Measurements from ENCODE around the gene OGDHL. TPM values are rescaled to one million over a fixed set of nuclear protein-coding genes. Genes with fewer than 3 reads are reported as not detected.
A peak's percentile ranks its signal among the peaks of the same experiment; 100 is the strongest.

Gene OGDHL
- total and polyA plus RNA-seq, 3 experiments from 2014 or later, result 0.55 to 0.70 TPM; not detected in 1

- peaks cover 8 to 10% of the 10 kb centered on the region in 2 donors for H3K27me3 Mint-ChIP-seq
- H3K9me3 Mint-ChIP-seq, result no peaks in the 10 kb centered on the region
- no peaks in the 10 kb centered on the region for H3K9me3 ChIP-seq (ENCODE audit: low read length)
Measured at GRCh38 chr10:49747303-49747646, 14.8 kb downstream of the OGDHL start.

GRCh38 chr10:49746626-49747302 lies 15.4 kb downstream of the OGDHL start:
- POLR2A ChIA-PET, result no interaction called here
- no peaks in the 10 kb centered on the region for H3K27me3 ChIP-seq (ENCODE audit: insufficient read depth, low read length, poor library complexity, severe bottlenecking)
- Mint-ChIP-seq H3K27ac (no peak overlapping the region), H3K9me3 (no peaks in the 10 kb centered on the region), H3K27me3 (peaks cover 8 to 10% of the 10 kb centered on the region in 2 donors), H3K36me3 (no peaks in the 10 kb centered on the region), H3K4me1 (no peaks in the 10 kb centered on the region), H3K4me3 (no peak overlapping the region)
- no peak overlapping the region for H3K4me3 ChIP-seq (ENCODE audit: low read length)
- no peak for DNase-seq
- no peaks in the 10 kb centered on the region for H3K4me1 ChIP-seq (ENCODE audit: insufficient read depth, low read length)
- no peak overlapping the region for H3K27ac ChIP-seq (ENCODE audit: low read depth, low read length)
- H3K36me3 ChIP-seq (ENCODE audit: insufficient read depth, low read length), result no peaks in the 10 kb centered on the region
- CTCF ChIA-PET, result no interaction called here
- H3K9me3 ChIP-seq (ENCODE audit: low read length), result no peaks in the 10 kb centered on the region

More at GRCh38 chr10:49747303-49747646, 14.8 kb downstream of the OGDHL start:
- H3K27ac Mint-ChIP-seq, result no peak overlapping the region
- Histone ChIP-seq H3K27ac (ENCODE audit: low read depth, low read length) (no peak overlapping the region), H3K27me3 (ENCODE audit: insufficient read depth, low read length, poor library complexity, severe bottlenecking) (no peaks in the 10 kb centered on the region), H3K4me1 (ENCODE audit: insufficient read depth, low read length) (no peaks in the 10 kb centered on the region), H3K4me3 (ENCODE audit: low read length) (no peak overlapping the region), H3K36me3 (ENCODE audit: insufficient read depth, low read length) (no peaks in the 10 kb centered on the region)
- ChIA-PET POLR2A (no interaction called here), CTCF (no interaction called here)
- DNase-seq, result no peak
- no peaks in the 10 kb centered on the region for H3K36me3 Mint-ChIP-seq
- H3K4me1 Mint-ChIP-seq, result no peaks in the 10 kb centered on the region
- no peak overlapping the region for H3K4me3 Mint-ChIP-seq

DNA sequence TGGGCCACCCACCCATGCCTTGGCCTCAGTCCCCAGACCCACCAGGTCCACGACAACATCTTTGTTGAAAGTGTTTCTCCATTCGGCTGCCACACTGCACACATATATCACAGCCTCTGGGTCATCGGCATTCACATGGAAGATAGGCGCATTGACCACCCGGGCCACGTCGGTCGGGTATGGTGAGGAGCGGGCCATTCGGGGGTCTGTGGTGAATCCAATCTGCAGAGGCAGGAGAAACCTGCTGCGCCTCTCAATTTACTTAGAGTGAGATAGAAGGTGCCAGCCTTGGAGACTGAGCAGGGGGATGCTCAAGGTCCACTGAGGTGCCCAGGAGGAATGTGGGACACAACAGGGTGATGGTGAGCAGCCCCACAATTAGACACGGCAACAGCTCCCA lies 16.4 kb downstream of the OGDHL start:
- Histone ChIP-seq H3K36me3 (ENCODE audit: insufficient read depth, low read length) (no peaks in the 10 kb centered on the region), H3K4me3 (ENCODE audit: low read length) (no peak overlapping the region), H3K27ac (ENCODE audit: low read depth, low read length) (no peak overlapping the region), H3K9me3 (ENCODE audit: low read length) (no peaks in the 10 kb centered on the region), H3K4me1 (ENCODE audit: insufficient read depth, low read length) (no peaks in the 10 kb centered on the region), H3K27me3 (ENCODE audit: insufficient read depth, low read length, poor library complexity, severe bottlenecking) (no peaks in the 10 kb centered on the region)
- Mint-ChIP-seq H3K27ac (no peak overlapping the region), H3K36me3 (no peaks in the 10 kb centered on the region), H3K9me3 (no peaks in the 10 kb centered on the region), H3K27me3 (peaks cover 4 to 6% of the 10 kb centered on the region in 2 donors), H3K4me1 (no peaks in the 10 kb centered on the region), H3K4me3 (no peak overlapping the region)
- ChIA-PET CTCF (no interaction called here), POLR2A (no interaction called here)
- no peak for DNase-seq

DNA sequence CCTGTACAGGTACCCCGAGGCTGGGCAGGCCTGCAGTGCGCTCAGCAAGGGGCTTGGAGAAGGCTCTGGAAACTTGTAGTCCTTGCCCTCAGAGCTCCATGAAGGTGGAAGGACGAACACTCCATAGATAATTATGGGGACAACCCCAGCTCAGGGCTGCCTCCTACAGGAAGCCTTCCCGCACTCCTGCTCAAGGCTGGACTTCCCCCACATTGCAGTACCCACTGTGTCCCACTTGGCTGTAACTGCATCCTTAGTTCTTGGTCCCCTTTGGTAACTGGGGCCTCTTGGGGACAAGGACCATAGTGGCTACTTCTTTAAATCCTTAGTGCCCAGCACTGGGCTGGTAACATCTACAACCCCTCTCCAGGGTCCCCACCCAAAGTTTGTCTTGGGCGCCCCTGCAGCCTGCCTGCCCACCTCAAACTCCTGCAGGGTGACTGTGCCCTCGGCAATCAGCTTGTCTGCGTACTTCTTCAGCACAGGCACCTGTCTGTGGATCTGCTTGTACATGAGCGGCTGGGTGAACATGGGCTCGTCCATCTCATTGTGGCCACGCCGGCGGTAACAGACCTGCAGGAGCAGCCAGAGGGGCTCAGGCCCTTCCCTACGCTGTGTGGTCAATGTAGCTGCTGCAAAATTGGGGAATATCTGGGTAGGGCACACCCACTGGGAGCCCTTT lies 17.1 kb downstream of the OGDHL start:
- peaks cover 3 to 4% of the 10 kb centered on the region in 2 donors for H3K27me3 Mint-ChIP-seq
- H3K36me3 ChIP-seq (ENCODE audit: insufficient read depth, low read length), result no peaks in the 10 kb centered on the region
- no peaks in the 10 kb centered on the region for H3K4me1 ChIP-seq (ENCODE audit: insufficient read depth, low read length)
- no peaks in the 10 kb centered on the region for H3K9me3 Mint-ChIP-seq
- H3K9me3 ChIP-seq (ENCODE audit: low read length), result no peaks in the 10 kb centered on the region
- DNase-seq, result no peak
- H3K36me3 Mint-ChIP-seq, result no peaks in the 10 kb centered on the region
- CTCF ChIA-PET, result no interaction called here
- no peaks in the 10 kb centered on the region for H3K27me3 ChIP-seq (ENCODE audit: insufficient read depth, low read length, poor library complexity, severe bottlenecking)
- H3K4me3 ChIP-seq (ENCODE audit: low read length), result no peak overlapping the region
- POLR2A ChIA-PET, result no interaction called here
- no peak overlapping the region for H3K27ac ChIP-seq (ENCODE audit: low read depth, low read length)
- no peaks in the 10 kb centered on the region for H3K4me1 Mint-ChIP-seq
- H3K4me3 Mint-ChIP-seq, result no peak overlapping the region
- no peak overlapping the region for H3K27ac Mint-ChIP-seq

- Histone ChIP-seq H3K4me3 (ENCODE audit: low read length) (no peak overlapping the region), H3K4me1 (ENCODE audit: insufficient read depth, low read length) (no peaks in the 10 kb centered on the region), H3K27ac (ENCODE audit: low read depth, low read length) (no peak overlapping the region), H3K27me3 (ENCODE audit: insufficient read depth, low read length, poor library complexity, severe bottlenecking) (no peaks in the 10 kb centered on the region), H3K36me3 (ENCODE audit: insufficient read depth, low read length) (no peaks in the 10 kb centered on the region), H3K9me3 (ENCODE audit: low read length) (no peaks in the 10 kb centered on the region)
- CTCF ChIA-PET, result interaction anchor here (1.2 kb wide), 1 partner anchor 9 kb away, joined by 3 read pairs; no protein-coding TSS in a partner anchor
- POLR2A ChIA-PET, result no interaction called here
- Mint-ChIP-seq H3K27ac (no peak overlapping the region), H3K27me3 (peaks cover 3 to 4% of the 10 kb centered on the region in 2 donors), H3K4me1 (no peaks in the 10 kb centered on the region), H3K36me3 (no peaks in the 10 kb centered on the region), H3K4me3 (no peak overlapping the region), H3K9me3 (no peaks in the 10 kb centered on the region)
- DNase-seq, result no peak
Measured at GRCh38 chr10:49744091-49744685, 17.9 kb downstream of the OGDHL start.

DNA sequence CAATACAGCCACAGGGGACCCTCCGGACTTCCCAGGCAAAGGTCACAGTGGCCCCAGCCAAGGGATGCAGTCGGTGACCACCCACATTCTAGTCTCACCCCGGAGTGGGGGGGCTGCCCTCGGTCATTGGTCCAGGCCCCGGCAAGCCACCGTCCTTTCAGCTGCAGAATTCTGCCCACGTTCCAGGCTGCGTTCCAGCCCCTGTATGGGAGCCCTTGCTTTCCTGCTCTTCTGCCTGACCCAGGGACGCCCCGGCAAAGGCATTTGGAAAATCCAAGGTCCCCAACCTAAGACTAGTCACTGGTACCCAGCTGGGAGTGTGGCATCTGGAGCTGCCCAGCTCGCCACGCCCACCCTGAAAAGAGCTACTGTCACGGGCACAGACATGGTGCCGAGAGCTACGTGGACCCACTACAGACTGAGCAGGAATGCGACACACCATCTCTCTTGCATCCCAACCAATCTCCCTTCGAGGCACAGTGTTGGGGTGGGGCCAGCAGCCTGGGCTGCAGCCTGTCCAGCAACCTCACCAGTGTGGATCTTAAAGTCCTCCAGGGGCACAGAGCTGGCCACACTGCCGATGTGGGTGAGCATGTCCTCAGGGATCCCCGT lies 18.6 kb downstream of the OGDHL start:
- Mint-ChIP-seq H3K4me1 (no peaks in the 10 kb centered on the region), H3K27me3 (peaks cover 3% of the 10 kb centered on the region in 2 donors), H3K27ac (no peak overlapping the region), H3K9me3 (no peaks in the 10 kb centered on the region), H3K36me3 (no peaks in the 10 kb centered on the region), H3K4me3 (no peak overlapping the region)
- Histone ChIP-seq H3K4me1 (ENCODE audit: insufficient read depth, low read length) (no peaks in the 10 kb centered on the region), H3K27me3 (ENCODE audit: insufficient read depth, low read length, poor library complexity, severe bottlenecking) (no peaks in the 10 kb centered on the region), H3K27ac (ENCODE audit: low read depth, low read length) (no peak overlapping the region), H3K9me3 (ENCODE audit: low read length) (no peaks in the 10 kb centered on the region), H3K36me3 (ENCODE audit: insufficient read depth, low read length) (no peaks in the 10 kb centered on the region), H3K4me3 (ENCODE audit: low read length) (no peak overlapping the region)
- ChIA-PET CTCF (interaction anchor here (1.2 kb wide), 1 partner anchor 10 kb away, joined by 3 read pairs; no protein-coding TSS in a partner anchor), POLR2A (no interaction called here)
- DNase-seq, result no peak

DNA sequence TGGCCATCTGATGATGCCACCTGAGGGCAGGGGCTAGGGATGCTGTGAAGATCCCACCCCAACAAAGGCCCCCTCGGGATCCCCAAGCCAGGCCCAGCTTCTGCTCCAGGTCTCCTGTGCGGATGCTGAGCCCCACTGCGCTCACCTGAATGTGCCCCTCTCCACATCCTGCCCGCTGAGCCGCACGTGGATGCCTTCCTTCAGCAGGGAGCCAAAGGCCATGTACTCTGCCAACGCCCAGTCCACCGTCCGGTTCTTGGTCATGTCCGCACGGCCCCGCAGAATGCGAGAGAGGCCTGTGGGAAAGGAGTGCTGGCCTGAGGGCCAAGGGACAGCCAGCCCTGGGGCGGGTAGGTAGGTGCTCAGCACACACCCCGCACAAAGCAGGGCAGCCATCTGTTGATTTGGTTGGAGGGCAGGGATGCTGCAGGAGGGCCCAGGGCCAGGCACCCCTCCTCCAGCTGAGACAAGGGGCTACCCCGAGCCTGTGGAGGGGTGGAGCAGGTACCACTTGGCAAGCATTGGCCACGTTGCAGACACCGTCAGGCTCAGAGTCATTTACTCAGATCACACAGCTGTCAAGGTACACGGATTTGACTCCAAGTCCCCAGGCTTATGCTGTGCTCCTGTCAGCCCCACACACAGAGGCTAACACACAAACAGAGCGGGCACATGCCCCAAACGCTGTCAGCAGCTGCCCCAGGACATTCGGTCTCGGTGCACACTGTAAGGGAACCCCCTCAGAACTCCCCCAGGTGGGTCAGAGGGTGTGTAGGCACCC lies 19.2 kb downstream of the OGDHL start:
- no peaks in the 10 kb centered on the region for H3K36me3 Mint-ChIP-seq
- peaks cover 0 to 3% of the 10 kb centered on the region in 2 donors for H3K27me3 Mint-ChIP-seq
- H3K9me3 ChIP-seq (ENCODE audit: low read length), result no peaks in the 10 kb centered on the region
- H3K9me3 Mint-ChIP-seq, result no peaks in the 10 kb centered on the region
- no peaks in the 10 kb centered on the region for H3K4me1 ChIP-seq (ENCODE audit: insufficient read depth, low read length)
- no peak overlapping the region for H3K4me3 Mint-ChIP-seq
- no peaks in the 10 kb centered on the region for H3K27me3 ChIP-seq (ENCODE audit: insufficient read depth, low read length, poor library complexity, severe bottlenecking)
- no peaks in the 10 kb centered on the region for H3K36me3 ChIP-seq (ENCODE audit: insufficient read depth, low read length)
- H3K4me1 Mint-ChIP-seq, result no peaks in the 10 kb centered on the region
- CTCF ChIA-PET, result interaction anchor here (1.2 kb wide), 1 partner anchor 11 kb away, joined by 3 read pairs; no protein-coding TSS in a partner anchor
- H3K4me3 ChIP-seq (ENCODE audit: low read length), result no peak overlapping the region
- no peak overlapping the region for H3K27ac Mint-ChIP-seq
- H3K27ac ChIP-seq (ENCODE audit: low read depth, low read length), result no peak overlapping the region
- POLR2A ChIA-PET, result no interaction called here
- DNase-seq, result peak in 1 of 5 donors; percentile 43
